ENCODE measurements around the gene TIAM1.

TIAM1 gene

DNA sequence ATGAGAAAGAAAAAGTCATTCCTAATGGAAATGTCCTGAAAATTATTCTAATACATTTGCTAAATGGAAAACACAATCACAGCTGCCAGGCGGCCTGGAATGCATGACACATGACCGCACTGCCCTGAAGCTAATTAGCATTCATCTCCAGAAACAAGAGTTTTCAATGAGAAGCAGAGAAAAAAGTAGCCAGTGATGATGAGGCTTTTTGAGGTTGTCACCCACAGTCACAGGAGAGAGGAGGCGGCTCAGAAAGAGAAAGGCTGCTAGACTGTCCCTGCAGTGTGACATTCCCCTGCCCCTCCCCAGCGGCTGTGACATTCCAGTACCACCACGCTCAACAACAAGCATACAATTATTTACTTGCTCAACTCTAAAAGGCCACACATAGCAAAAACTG is 182.9 kb downstream of the TIAM1 start:
- TF ChIP-seq MYC (IDR thresholded peaks at IDR 0.05; ENCODE audit: low read depth, low read length): no peak
- no peak for DNase-seq (ENCODE audit: low read depth)
- no peak overlapping the region for H3K4me3 ChIP-seq (ENCODE audit: low read depth, low read length)

DNA sequence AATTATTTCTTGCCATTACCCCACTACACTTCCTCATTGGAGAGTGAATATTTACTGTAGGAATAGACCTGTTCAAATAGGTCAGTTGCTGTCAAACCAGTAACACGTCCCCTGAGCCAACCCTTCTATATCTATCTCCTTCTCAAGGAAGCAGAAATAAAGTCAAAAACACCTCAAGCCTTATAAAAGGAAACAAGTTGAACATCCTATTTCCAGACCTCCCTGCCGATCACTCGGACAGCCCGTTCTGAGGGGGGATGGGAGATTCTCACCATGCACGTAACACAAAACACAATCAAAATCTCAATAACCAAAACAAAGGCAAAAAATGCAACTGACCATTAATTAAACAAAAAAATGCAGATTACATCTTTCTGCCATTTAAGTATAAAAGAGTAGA is 184.3 kb downstream of the TIAM1 start:
- no peak for DNase-seq (ENCODE audit: low read depth)
- no peak overlapping the region for H3K4me3 ChIP-seq (ENCODE audit: low read depth, low read length)
- TF ChIP-seq, protein P1, sequence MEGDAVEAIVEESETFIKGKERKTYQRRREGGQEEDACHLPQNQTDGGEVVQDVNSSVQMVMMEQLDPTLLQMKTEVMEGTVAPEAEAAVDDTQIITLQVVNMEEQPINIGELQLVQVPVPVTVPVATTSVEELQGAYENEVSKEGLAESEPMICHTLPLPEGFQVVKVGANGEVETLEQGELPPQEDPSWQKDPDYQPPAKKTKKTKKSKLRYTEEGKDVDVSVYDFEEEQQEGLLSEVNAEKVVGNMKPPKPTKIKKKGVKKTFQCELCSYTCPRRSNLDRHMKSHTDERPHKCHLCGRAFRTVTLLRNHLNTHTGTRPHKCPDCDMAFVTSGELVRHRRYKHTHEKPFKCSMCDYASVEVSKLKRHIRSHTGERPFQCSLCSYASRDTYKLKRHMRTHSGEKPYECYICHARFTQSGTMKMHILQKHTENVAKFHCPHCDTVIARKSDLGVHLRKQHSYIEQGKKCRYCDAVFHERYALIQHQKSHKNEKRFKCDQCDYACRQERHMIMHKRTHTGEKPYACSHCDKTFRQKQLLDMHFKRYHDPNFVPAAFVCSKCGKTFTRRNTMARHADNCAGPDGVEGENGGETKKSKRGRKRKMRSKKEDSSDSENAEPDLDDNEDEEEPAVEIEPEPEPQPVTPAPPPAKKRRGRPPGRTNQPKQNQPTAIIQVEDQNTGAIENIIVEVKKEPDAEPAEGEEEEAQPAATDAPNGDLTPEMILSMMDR (IDR thresholded peaks at IDR 0.05; ENCODE audit: low read depth, low read length): no peak
- TF ChIP-seq MYC (IDR thresholded peaks at IDR 0.05; ENCODE audit: low read depth, low read length): no peak
- TF ChIP-seq, protein P2, sequence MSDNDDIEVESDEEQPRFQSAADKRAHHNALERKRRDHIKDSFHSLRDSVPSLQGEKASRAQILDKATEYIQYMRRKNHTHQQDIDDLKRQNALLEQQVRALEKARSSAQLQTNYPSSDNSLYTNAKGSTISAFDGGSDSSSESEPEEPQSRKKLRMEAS (IDR thresholded peaks at IDR 0.05; ENCODE audit: low read depth, low read length): no peak
- TF ChIP-seq POLR2A (IDR thresholded peaks at IDR 0.05; ENCODE audit: extremely low read depth, insufficient read length): no peak

GRCh38 chr21:31158789-31159581 is 185.1 kb downstream of the TIAM1 start:
- H3K4me3 ChIP-seq (ENCODE audit: low read depth, low read length): no peak overlapping the region
- TF ChIP-seq, protein P1 (IDR thresholded peaks at IDR 0.05; ENCODE audit: low read depth, low read length): no peak
- TF ChIP-seq POLR2A (IDR thresholded peaks at IDR 0.05; ENCODE audit: extremely low read depth, insufficient read length) (no peak), MYC (IDR thresholded peaks at IDR 0.05; ENCODE audit: low read depth, low read length) (no peak)
- TF ChIP-seq, protein P2 (IDR thresholded peaks at IDR 0.05; ENCODE audit: low read depth, low read length): no peak
- DNase-seq (ENCODE audit: low read depth): peak; percentile 61

DNA sequence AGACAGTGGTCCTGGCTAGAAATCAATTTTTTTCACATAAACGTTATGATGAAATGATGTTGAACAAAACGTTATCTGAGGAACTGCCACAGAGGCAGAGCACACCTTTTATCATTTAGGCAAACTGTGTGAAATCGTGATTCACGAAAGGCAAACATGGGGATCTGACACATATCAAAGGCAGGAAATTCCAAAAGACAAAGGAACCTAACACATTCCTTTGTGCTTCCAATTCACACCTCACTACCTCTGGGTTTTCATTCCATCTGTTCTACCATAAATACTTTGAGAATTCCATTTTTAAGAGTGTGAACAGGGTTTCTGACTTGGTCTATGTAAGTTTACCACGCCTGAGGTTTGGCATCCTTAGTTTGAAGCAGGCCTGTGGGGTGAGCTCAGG is 186.3 kb downstream of the TIAM1 start:
- H3K4me3 ChIP-seq (ENCODE audit: low read depth, low read length): no peak overlapping the region
- TF ChIP-seq, protein P1 (IDR thresholded peaks at IDR 0.05; ENCODE audit: low read depth, low read length): no peak
- TF ChIP-seq POLR2A (IDR thresholded peaks at IDR 0.05; ENCODE audit: extremely low read depth, insufficient read length) (no peak), MYC (IDR thresholded peaks at IDR 0.05; ENCODE audit: low read depth, low read length) (no peak)
- TF ChIP-seq, protein P2 (IDR thresholded peaks at IDR 0.05; ENCODE audit: low read depth, low read length): no peak
- no peak for DNase-seq (ENCODE audit: low read depth)

DNA sequence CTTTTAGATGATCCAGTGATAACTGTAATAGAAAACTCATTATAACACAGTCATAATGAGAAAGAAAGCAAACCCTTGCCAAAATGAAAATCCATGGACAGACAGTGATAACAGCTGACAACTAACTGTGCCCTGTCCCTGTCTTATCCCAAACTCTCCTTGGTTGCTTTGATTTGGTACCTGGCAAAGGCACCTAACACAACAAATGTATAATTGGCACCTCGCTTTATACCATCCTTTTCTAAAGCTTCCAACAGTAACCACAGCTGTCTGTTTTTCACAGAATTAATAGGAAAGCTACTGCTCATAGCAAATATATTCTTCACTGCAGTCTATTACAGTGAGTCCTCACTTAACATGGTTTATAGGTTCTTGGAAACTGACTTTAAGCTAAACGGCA is 187.4 kb downstream of the TIAM1 start:
- no peak for DNase-seq (ENCODE audit: low read depth)
- TF ChIP-seq, protein P1 (IDR thresholded peaks at IDR 0.05; ENCODE audit: low read depth, low read length): no peak
- TF ChIP-seq POLR2A (IDR thresholded peaks at IDR 0.05; ENCODE audit: extremely low read depth, insufficient read length): no peak
- H3K4me3 ChIP-seq (ENCODE audit: low read depth, low read length): no peak overlapping the region

DNA sequence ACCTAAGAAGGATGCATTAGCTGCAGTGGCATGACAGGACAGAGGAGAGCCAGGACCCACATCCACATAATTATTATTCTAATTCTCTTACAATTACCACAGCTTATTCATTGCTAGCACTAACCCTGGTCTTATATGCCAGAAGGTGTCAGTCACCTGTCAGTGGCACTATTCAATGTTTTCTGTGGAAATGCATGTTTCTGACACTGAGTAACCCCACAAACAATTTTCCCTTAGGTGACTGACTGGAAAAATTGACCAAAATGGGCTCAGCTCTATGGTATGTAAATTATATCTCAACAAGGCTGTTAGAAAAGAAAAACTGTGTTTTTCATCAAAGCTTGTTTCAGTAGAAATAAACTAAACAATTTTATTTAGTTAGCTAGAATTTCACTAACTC is 187.9 kb downstream of the TIAM1 start:
- no peak overlapping the region for H3K4me3 ChIP-seq (ENCODE audit: low read depth, low read length)
- no peak for TF ChIP-seq POLR2A (IDR thresholded peaks at IDR 0.05; ENCODE audit: extremely low read depth, insufficient read length)
- TF ChIP-seq, protein P2 (IDR thresholded peaks at IDR 0.05; ENCODE audit: low read depth, low read length): no peak
- TF ChIP-seq, protein P1 (IDR thresholded peaks at IDR 0.05; ENCODE audit: low read depth, low read length): no peak
- no peak for TF ChIP-seq MYC (IDR thresholded peaks at IDR 0.05; ENCODE audit: low read depth, low read length)

More for the DNA sequence above, 187.9 kb downstream of the TIAM1 start:
- no peak for DNase-seq (ENCODE audit: low read depth)
